ENCODE data around the gene NID2.

The NID2 gene

DNA sequence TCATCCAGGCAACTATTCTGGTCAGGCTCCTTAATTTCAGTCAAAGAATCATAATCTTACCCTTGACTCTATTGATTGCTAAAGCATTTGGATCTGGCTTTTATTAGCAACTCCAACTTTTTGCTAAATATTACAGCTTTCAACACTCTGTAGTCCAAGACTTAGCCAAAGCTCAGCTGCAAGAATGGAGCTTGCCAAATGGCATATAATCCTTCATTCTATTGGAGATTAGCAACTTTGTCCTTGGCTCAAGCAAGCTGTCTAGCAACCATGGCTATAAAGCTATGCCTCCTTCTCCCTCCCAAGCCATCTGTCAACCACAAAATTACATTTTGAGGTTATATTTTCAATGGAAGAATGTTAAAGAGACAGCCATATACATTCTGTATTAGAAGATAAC is 23.1 kb upstream of the NID2 start:
- in situ Hi-C loops (cut with HindIII; ENCODE audit: low pct_unique_long_range_greater_than_20kb, low sequenced_read_pairs), result no loop called here
- TF ChIP-seq JUND (IDR thresholded peaks at IDR 0.05; ENCODE audit: low read depth), result no peak
- no peak for DNase-seq (ENCODE audit: low read depth in 1 of 2, low spot score in 1 of 2)

DNA sequence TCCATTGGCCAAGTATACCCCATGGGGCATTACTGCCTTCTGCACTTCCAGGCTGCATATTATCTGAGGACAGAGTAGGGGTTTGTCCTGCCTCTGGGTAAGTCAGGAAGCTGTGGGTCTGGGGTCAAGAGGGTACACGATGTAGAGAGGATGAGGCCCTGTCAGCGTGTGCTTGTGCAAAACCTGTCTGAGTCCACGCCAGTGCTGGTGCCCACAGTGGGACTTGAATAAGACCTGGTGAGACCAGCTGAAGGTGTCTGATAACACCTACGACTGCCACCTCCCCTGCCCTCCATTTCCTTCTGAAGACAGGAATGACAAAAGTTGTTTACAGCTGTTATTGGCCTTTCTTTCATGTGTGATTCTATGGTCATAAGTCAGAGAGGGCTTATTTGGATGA is 22.1 kb upstream of the NID2 start:
- in situ Hi-C loops (cut with HindIII; ENCODE audit: low pct_unique_long_range_greater_than_20kb, low sequenced_read_pairs), result no loop called here
- no peak for TF ChIP-seq JUND (IDR thresholded peaks at IDR 0.05; ENCODE audit: low read depth)
- no peak for DNase-seq (ENCODE audit: low read depth in 1 of 2, low spot score in 1 of 2)

DNA sequence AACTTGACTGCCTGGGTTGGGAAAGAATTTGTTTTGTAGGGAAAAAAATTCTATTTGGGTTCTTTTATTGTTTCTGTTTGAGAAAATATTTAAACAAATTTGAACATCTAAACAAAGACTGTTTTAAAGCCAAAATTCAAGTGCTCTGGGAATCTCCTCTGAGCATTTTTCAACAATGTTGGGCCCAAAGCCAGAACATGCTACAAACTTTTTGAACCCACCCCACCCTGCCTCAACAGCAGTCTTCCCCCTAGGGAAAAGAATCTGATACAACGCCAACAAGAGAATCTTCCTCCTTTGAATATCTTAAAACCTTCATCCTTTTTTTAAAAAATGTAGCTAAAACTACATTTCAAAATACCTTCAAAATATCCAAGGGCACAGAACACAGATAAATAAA is 20.4 kb upstream of the NID2 start:
- in situ Hi-C loops (cut with HindIII; ENCODE audit: low pct_unique_long_range_greater_than_20kb, low sequenced_read_pairs), result no loop called here
- no peak for TF ChIP-seq JUND (IDR thresholded peaks at IDR 0.05; ENCODE audit: low read depth)

DNA sequence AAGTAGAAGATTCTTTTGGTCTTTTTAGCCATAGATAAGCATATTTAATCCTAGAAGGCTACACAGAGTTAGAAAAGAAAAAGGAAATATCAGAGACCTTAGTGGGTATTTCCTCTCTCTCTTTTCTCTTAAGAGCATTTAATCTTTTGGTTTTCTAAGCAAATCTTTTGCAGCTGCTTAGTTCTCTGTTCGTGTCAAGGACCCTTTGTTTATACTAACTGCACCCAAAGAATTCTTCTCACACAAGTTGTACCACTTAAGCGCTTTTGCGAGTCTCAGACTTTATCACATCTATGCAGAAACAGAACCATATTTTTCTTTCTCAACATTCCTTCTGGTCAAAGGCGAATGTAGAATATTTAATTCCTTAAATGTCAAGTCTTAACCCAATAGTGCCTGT is 17.9 kb upstream of the NID2 start:
- DNase-seq (ENCODE audit: low read depth in 1 of 2, low spot score in 1 of 2), result no peak
- no peak for TF ChIP-seq JUND (IDR thresholded peaks at IDR 0.05; ENCODE audit: low read depth)
- in situ Hi-C loops (cut with HindIII; ENCODE audit: low pct_unique_long_range_greater_than_20kb, low sequenced_read_pairs), result no loop called here

More for the DNA sequence above, 20.4 kb upstream of the NID2 start:
- no peak for DNase-seq (ENCODE audit: low read depth in 1 of 2, low spot score in 1 of 2)

DNA sequence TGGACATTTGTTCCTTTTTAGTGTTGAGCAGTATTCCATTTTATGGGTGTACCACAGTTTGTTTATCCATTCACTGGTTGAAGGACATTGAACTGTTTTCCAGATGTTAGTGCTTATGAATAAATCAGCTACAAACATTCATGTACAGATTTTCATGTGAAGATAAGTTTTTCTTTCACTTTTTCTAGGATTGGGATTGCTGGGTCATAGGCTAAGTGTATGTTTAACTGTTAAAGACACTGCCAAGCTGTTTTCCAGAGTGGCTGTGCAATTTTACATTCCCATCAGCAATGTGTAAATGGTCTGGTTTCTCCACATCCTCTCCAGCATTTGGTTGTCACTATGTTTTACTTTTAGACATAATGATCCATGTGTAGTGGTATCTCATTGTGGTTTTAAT is 14.0 kb upstream of the NID2 start:
- no peak for TF ChIP-seq JUND (IDR thresholded peaks at IDR 0.05; ENCODE audit: low read depth)
- in situ Hi-C loops (cut with HindIII; ENCODE audit: low pct_unique_long_range_greater_than_20kb, low sequenced_read_pairs), result no loop called here
- no peak for DNase-seq (ENCODE audit: low read depth in 1 of 2, low spot score in 1 of 2)

DNA sequence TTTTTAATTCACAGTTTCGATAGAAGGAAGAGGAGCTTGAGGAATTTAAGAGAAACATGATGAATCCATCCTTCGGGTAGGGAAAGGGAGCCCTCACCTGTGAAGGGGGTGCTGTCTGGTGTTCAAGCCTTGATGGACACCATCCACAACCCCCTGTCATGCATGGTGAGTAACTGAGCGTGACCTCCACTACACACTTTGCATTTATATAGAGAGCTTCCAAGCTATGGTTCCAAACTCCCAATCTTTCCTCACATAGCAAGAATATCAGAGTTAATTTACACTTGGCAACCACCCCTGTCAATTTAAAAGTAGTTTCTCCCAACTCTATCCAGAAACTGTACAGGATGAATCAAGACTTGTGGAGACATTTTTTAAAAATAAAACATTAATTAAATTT is 13.1 kb upstream of the NID2 start:
- TF ChIP-seq JUND (IDR thresholded peaks at IDR 0.05; ENCODE audit: low read depth), result no peak
- in situ Hi-C loops (cut with HindIII; ENCODE audit: low pct_unique_long_range_greater_than_20kb, low sequenced_read_pairs), result no loop called here
- no peak for DNase-seq (ENCODE audit: low read depth in 1 of 2, low spot score in 1 of 2)

DNA sequence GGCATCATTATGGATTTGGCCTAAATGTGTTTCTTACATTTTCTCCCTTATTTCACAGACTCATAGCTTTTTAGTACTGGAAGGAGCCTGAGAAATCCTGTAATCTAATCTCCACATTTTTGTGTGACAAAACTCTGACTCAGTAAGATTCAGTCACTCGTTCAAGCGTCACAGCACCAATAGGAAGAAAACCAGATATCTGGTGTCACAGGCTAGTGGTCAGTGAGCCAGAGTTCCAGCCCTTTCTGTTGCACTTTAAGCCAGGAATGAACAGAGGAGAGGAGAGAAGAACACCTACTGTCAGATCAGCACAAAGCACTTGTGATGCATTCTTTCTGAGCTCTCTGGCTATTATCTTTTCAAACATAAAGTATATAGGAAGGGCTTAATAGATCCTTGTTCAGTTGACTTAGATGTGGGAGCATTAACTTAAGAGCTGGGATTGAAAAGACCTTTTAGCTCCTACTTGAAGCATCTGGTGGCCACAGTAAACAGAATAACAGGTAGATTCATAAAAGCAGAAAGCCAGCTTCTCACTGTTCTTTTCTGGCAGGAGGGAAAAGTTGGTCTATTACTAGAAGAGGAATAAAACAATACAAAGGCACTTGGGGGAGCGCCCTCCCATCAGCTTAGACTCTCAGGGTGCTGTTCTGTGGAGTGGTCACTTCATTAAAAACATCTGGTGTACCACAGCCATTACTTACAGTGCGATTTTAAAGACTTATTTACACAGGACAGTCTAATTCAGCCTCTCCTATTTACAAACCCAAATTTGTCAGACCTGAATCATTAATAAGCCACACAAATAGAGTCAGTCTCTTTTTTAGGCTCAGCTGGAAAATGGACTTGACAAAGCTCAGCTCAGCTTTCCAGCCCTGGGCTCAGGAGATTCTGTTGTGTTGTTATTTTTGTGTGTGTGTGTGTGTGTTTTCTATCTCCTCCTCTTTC is 12.2 kb upstream of the NID2 start:
- in situ Hi-C loops (cut with HindIII; ENCODE audit: low pct_unique_long_range_greater_than_20kb, low sequenced_read_pairs), result no loop called here
- no peak for DNase-seq (ENCODE audit: low read depth in 1 of 2, low spot score in 1 of 2)
- TF ChIP-seq JUND (IDR thresholded peaks at IDR 0.05; ENCODE audit: low read depth), result no peak

DNA sequence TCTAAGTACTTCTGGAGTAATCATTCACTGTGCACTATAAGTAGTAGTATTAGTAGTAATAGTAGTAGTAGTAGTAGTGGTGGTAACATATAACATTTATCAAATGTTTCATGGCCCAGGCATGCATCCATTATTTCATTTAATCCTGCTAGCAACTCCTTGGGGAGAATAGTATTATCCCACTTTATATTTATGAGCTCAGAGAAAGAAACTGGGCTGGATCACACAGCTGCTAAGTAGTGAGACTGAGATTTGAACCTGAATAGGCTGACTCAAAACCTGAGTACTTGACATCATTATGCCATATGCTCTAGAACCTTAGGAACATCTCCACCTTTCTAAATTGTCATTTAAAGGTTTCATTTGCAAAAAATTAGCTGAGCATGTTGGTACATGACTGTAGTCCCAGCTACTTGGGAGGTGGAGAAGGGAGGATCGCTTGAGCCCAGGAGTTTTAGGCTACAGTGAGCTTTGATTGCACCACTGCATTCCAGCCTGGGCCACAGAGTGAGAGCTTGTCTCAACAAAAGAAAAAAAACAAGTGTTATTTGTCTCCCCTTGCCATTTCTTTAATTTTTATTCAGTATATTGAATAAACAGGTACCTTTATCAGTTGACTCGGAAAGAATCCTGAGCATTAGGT is 11.4 kb upstream of the NID2 start:
- DNase-seq (ENCODE audit: low read depth in 1 of 2, low spot score in 1 of 2), result no peak
- TF ChIP-seq JUND (IDR thresholded peaks at IDR 0.05; ENCODE audit: low read depth), result no peak
- in situ Hi-C loops (cut with HindIII; ENCODE audit: low pct_unique_long_range_greater_than_20kb, low sequenced_read_pairs), result no loop called here

DNA sequence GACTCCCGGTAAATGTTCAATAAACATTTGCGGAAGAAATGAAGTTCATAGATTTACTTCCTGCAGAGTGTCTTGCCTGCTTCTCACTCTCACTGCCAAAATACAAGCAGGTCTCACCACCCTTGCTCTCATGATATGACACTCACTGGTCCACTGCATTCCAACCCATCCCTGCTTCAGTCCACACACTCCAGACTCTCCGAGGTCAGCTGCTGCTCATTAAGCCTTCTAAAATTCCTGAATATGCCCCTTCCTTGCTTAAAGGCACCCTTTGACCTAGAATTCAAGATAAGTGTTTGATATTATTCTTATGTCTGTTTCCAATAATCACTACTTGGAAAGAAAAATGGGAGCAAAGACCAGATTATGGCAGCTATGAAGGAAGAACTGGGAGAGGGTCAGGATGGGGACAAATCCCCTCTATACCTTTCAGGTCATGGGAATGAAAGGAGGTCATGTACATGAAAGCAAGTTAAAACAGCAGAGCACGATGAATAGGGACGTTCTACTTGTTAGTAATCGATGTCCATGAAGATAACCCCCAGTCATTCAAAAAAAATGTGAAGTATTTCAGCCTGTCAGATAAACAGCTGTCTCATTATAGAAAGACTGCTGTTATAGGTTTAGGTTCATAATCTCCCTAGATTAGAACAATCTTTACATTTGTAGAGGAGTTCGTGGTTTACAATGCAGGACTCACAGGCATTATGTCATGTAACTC is 10.5 kb upstream of the NID2 start:
- no peak for DNase-seq (ENCODE audit: low read depth in 1 of 2, low spot score in 1 of 2)
- TF ChIP-seq JUND (IDR thresholded peaks at IDR 0.05; ENCODE audit: low read depth), result no peak
- in situ Hi-C loops (cut with HindIII; ENCODE audit: low pct_unique_long_range_greater_than_20kb, low sequenced_read_pairs), result no loop called here

DNA sequence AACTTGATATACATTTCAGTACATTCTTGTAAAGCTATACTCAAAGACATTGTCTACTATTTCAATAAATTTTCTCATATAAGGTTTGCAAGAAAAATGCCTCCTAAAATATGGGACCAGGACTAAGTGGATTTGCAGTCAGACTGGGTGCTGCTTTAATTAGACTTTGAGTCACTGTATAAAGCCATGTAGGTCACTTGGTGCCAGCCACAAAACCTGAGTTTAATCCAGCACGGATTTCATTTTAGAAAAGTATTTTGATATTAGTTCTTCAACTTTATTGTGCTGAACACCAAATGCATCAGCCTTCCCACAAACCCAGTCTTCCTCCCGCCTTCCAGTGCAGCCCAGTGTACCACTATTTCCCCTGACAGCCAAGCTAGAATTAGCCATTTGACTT is 9.9 kb upstream of the NID2 start:
- in situ Hi-C loops (cut with HindIII; ENCODE audit: low pct_unique_long_range_greater_than_20kb, low sequenced_read_pairs), result no loop called here
- DNase-seq (ENCODE audit: low read depth in 1 of 2, low spot score in 1 of 2), result no peak
- no peak for TF ChIP-seq JUND (IDR thresholded peaks at IDR 0.05; ENCODE audit: low read depth)

DNA sequence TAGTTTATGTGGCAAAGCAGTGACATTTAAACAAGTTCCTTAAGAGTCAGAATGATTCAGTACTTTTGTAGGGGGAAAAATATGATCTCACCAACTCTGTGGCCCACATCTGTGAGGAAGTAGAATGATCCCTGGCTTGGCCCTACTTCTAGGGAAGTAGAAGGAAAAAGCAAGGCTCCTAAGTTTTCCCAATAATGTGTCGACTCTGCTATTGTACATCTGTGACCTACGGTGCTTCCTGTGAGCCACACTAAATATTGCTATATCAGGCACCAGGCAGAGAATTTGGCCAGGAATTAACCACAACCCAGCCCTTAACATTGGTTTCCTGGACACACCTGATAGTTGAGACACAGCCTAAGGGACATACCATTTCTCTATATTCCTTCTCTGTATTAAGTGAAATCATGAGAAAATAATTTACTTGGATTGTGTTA is 9.3 kb upstream of the NID2 start:
- in situ Hi-C loops (cut with HindIII; ENCODE audit: low pct_unique_long_range_greater_than_20kb, low sequenced_read_pairs), result no loop called here
- TF ChIP-seq JUND (IDR thresholded peaks at IDR 0.05; ENCODE audit: low read depth), result no peak
- DNase-seq (ENCODE audit: low read depth in 1 of 2, low spot score in 1 of 2), result no peak

DNA sequence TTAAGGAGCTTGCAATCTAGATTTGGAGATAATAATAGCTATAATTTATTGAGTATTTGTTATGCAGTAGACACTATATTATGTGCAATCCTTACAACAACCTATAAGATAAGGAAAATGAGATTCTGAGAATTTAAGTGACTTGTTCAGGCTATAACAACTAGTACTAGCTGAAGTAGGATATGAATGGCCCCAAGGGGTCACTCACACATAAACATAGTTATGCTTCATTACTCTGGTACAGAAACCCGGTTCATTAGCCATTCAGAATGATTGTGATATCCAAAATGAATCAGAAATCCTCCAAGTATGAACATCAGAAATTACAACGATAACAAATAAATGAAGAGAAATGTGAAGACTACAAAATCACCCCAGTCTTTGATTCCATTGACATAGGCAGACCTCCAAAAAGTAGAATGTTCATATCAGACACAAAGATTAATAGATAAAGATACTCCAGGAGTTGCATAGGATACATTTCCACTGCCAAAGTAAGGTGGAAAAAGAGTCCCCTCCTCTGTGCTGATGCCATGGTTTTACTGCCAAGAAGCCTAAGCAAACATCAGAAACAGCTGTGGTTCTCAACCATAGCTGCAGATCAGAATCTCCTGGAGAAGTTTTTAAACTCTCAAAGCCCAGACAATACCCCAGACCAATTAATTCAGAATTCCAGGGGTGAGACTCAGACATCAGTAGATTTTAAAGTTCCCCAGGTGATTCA is 8.6 kb upstream of the NID2 start:
- in situ Hi-C loops (cut with HindIII; ENCODE audit: low pct_unique_long_range_greater_than_20kb, low sequenced_read_pairs), result no loop called here
- no peak for DNase-seq (ENCODE audit: low read depth in 1 of 2, low spot score in 1 of 2)
- no peak for TF ChIP-seq JUND (IDR thresholded peaks at IDR 0.05; ENCODE audit: low read depth)

All from T47D (cell line).